Hepatocyte (in vitro differentiated cells): ENCODE results near the gene NCOR1. TPM values are rescaled to one million over a fixed set of nuclear protein-coding genes. Genes with fewer than 3 reads are reported as not detected.

Experiments used
- DNase-seq: peaks from one replicate; pipeline ENCODE4 v3.0.0-alpha.2; 2016; ENCODE audit warnings: low spot score
- H2AFZ ChIP-seq: fragments of 200-600 bp; sonication (generic); 2 replicates; pipeline ENCODE4 v1.6.0; 2016; ENCODE audit warnings: antibody characterized with exemption, mild to moderate bottlenecking
- H3K27ac ChIP-seq: fragments of 200-600 bp; sonication (generic); 2 replicates; pipeline ENCODE4 v1.5.1; 2016; ENCODE audit warnings: mild to moderate bottlenecking
- H3K27me3 ChIP-seq: fragments of 200-600 bp; sonication (generic); 2 replicates; pipeline ENCODE4 v1.6.1; 2016
- H3K36me3 ChIP-seq: fragments of 200-600 bp; sonication (generic); replicated peaks from 2 replicates; pipeline ENCODE4 v1.5.1; 2016; ENCODE audit warnings: low read depth; ENCODE audit not compliant: insufficient read depth
- H3K4me1 ChIP-seq: fragments of 200-600 bp; sonication (generic); 2 replicates; pipeline ENCODE4 v1.5.1; 2016; ENCODE audit warnings: mild to moderate bottlenecking, moderate library complexity; ENCODE audit not compliant: insufficient read depth
- H3K4me2 ChIP-seq: fragments of 200-600 bp; sonication (generic); 2 replicates; pipeline ENCODE4 v1.6.0; 2016
- H3K4me3 ChIP-seq: fragments of 200-600 bp; sonication (generic); 2 replicates; pipeline ENCODE4 v1.5.1; 2016; ENCODE audit warnings: mild to moderate bottlenecking
- H3K79me2 ChIP-seq: fragments of 200-600 bp; sonication (generic); 2 replicates; pipeline ENCODE4 v1.6.0; 2017; ENCODE audit warnings: mild to moderate bottlenecking
- H3K9me2 ChIP-seq: fragments of 200-600 bp; sonication (generic); replicated peaks from 2 replicates; pipeline ENCODE4 v1.6.0; 2017; ENCODE audit warnings: mild to moderate bottlenecking; ENCODE audit not compliant: insufficient read depth
- H3K9me3 ChIP-seq: fragments of 200-600 bp; sonication (generic); 2 replicates; pipeline ENCODE4 v1.5.1; 2016; ENCODE audit warnings: low read depth, mild to moderate bottlenecking
- H4K20me1 ChIP-seq: fragments of 200-600 bp; sonication (generic); 2 replicates; pipeline ENCODE4 v1.6.0; 2016; ENCODE audit warnings: mild to moderate bottlenecking; ENCODE audit not compliant: insufficient read depth, poor library complexity, severe bottlenecking
- EZH2 ChIP-seq: fragments of 200-600 bp; sonication (generic); IDR thresholded peaks from 2 replicates; pipeline ENCODE4 v1.6.1; 2016; ENCODE audit warnings: antibody characterized with exemption, mild to moderate bottlenecking, borderline replicate concordance
- EZH2phosphoT487 ChIP-seq: fragments of 200-600 bp; sonication (generic); IDR thresholded peaks from one replicate; pipeline ENCODE4 v1.6.1; 2018; ENCODE audit warnings: antibody characterized with exemption, mild to moderate bottlenecking, low read depth, moderate library complexity; ENCODE audit not compliant: unreplicated experiment, severe bottlenecking
- WGBS: methylation state at CpG from one replicate; pipeline ENCODE4 v1.1.6; 2016; ENCODE audit warnings: low lambda C conversion rate; ENCODE audit errors: missing lambda C conversion rate; 5-methylcytosine and 5-hydroxymethylcytosine counted together
- polyA plus RNA-seq: library from polyadenylated mRNA; unstranded; fragments of >200 nt; fragmentation: Nextera tagmentation; extraction: Ambion mirVana; gene quantifications from 2 replicates; pipeline ENCODE4 v1.2.1, GENCODE V29; 2016
- total RNA-seq: library from RNA; depleted of rRNA; stranded (reverse); fragments of >200 nt; gene quantifications from 2 replicates; pipeline ENCODE4 v1.2.3, GENCODE V29; 2014
- TF ChIP-seq, protein P1 (sequence below): fragments of 200-600 bp; sonication (generic); IDR thresholded peaks from 2 replicates; pipeline ENCODE4 v1.5.1; 2016; ENCODE audit warnings: antibody characterized with exemption, mild to moderate bottlenecking; ENCODE audit not compliant: poor library complexity

The NCOR1 gene
- total and polyA plus RNA-seq, 2 experiments from 2014 or later, result 73.7 to 117 TPM

DNA sequence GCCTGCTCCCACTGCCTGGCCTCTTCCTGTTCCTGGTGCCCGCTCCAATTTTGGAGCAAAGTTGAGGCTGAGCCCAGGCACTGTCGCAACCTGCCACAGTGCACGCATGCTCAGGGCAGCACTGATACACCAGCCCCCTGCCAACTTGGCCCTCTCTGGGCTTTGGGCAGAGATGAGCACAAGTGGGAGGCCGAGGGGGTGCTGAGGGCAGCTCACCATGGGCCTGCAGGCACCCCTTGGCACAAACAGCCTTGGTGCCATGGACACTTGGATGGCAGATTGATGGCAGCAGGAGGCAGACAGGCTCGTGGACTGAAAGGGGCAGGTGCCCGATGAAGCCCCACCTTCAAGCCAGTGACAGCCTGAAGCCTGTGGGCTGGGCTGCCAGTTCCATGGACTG lies 44.6 kb upstream of the NCOR1 start:
- WGBS, result 99% methylated on average over 6 of the region's 6 CpGs
- H3K9me3 ChIP-seq, result no peaks in the 10 kb centered on the region
- H3K79me2 ChIP-seq, result peaks cover 19% of the 10 kb centered on the region
- no peak for DNase-seq
- no peaks in the 10 kb centered on the region for H4K20me1 ChIP-seq
- H3K36me3 ChIP-seq, result no peaks in the 10 kb centered on the region
- no peaks in the 10 kb centered on the region for H3K9me2 ChIP-seq
- H3K27ac ChIP-seq, result no peak overlapping the region
- H3K4me1 ChIP-seq, result peaks cover 17% of the 10 kb centered on the region
- H2AFZ ChIP-seq, result no peak overlapping the region
- H3K4me2 ChIP-seq, result no peak overlapping the region
- no peaks in the 10 kb centered on the region for H3K27me3 ChIP-seq
- no peak overlapping the region for H3K4me3 ChIP-seq
- TF ChIP-seq EZH2phosphoT487, result no peak

GRCh38 chr17:16258901-16259300 lies 43.6 kb upstream of the NCOR1 start:
- peaks cover 24% of the 10 kb centered on the region for H3K79me2 ChIP-seq
- H4K20me1 ChIP-seq, result no peaks in the 10 kb centered on the region
- no peak for DNase-seq
- H3K4me2 ChIP-seq, result no peak overlapping the region
- no peak for TF ChIP-seq EZH2
- TF ChIP-seq EZH2phosphoT487, result no peak
- TF ChIP-seq, protein P1, sequence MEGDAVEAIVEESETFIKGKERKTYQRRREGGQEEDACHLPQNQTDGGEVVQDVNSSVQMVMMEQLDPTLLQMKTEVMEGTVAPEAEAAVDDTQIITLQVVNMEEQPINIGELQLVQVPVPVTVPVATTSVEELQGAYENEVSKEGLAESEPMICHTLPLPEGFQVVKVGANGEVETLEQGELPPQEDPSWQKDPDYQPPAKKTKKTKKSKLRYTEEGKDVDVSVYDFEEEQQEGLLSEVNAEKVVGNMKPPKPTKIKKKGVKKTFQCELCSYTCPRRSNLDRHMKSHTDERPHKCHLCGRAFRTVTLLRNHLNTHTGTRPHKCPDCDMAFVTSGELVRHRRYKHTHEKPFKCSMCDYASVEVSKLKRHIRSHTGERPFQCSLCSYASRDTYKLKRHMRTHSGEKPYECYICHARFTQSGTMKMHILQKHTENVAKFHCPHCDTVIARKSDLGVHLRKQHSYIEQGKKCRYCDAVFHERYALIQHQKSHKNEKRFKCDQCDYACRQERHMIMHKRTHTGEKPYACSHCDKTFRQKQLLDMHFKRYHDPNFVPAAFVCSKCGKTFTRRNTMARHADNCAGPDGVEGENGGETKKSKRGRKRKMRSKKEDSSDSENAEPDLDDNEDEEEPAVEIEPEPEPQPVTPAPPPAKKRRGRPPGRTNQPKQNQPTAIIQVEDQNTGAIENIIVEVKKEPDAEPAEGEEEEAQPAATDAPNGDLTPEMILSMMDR, result no peak
- no peaks in the 10 kb centered on the region for H3K36me3 ChIP-seq
- no peak overlapping the region for H3K4me3 ChIP-seq
- WGBS, result 93% methylated on average over 1 of the region's 1 CpG
- H3K9me2 ChIP-seq, result no peaks in the 10 kb centered on the region
- no peak overlapping the region for H3K27ac ChIP-seq
- H3K9me3 ChIP-seq, result no peaks in the 10 kb centered on the region
- no peak overlapping the region for H2AFZ ChIP-seq
- H3K4me1 ChIP-seq, result peaks cover 18% of the 10 kb centered on the region
- no peaks in the 10 kb centered on the region for H3K27me3 ChIP-seq

- H4K20me1 ChIP-seq, result no peaks in the 10 kb centered on the region
- no peaks in the 10 kb centered on the region for H3K36me3 ChIP-seq
- TF ChIP-seq EZH2phosphoT487 (no peak), EZH2 (no peak)
- TF ChIP-seq, protein P1, result no peak
- H3K4me3 ChIP-seq, result no peak overlapping the region
- H3K27ac ChIP-seq, result peak overlapping the region; percentile 84
- H3K4me1 ChIP-seq, result peaks cover 22% of the 10 kb centered on the region
- DNase-seq, result peak; percentile 31
- no peaks in the 10 kb centered on the region for H3K9me2 ChIP-seq
- H3K4me2 ChIP-seq, result peak overlapping the region; percentile 70
- H3K27me3 ChIP-seq, result no peaks in the 10 kb centered on the region
- H3K9me3 ChIP-seq, result no peaks in the 10 kb centered on the region
- H3K79me2 ChIP-seq, result peaks cover 21% of the 10 kb centered on the region
- peak overlapping the region; percentile 37 for H2AFZ ChIP-seq
- 29% methylated on average over 4 of the region's 4 CpGs for WGBS
Observed at GRCh38 chr17:16255481-16255921, 40.2 kb upstream of the NCOR1 start.

- 78% methylated on average over 9 of the region's 9 CpGs for WGBS
Observed at GRCh38 chr17:16254773-16255400, 39.6 kb upstream of the NCOR1 start.

More at GRCh38 chr17:16254773-16255400, 39.6 kb upstream of the NCOR1 start:
- Histone ChIP-seq H3K4me1 (peaks cover 22% of the 10 kb centered on the region), H3K4me2 (peak overlapping the region; percentile 70), H4K20me1 (no peaks in the 10 kb centered on the region), H3K9me3 (no peaks in the 10 kb centered on the region), H3K4me3 (no peak overlapping the region), H2AFZ (peak overlapping the region; percentile 37), H3K9me2 (no peaks in the 10 kb centered on the region), H3K27me3 (no peaks in the 10 kb centered on the region), H3K36me3 (no peaks in the 10 kb centered on the region), H3K79me2 (peaks cover 23% of the 10 kb centered on the region), H3K27ac (peak overlapping the region; percentile 84)
- TF ChIP-seq, protein P1, result no peak
- no peak for TF ChIP-seq EZH2phosphoT487
- no peak for TF ChIP-seq EZH2
- no peak for DNase-seq
